AG08396 (cell line): ENCODE data around the gene CACNA1B.
"Not testable (repeated sequence)": the region's sequence is repeated elsewhere in the genome, so short reads cannot be mapped to it uniquely, and the experiment has no call there.

ENCODE experiments used
- DNase-seq: peaks from one replicate; pipeline ENCODE4 v3.0.0; 2012; ENCODE audit warnings: low spot score, mixed read lengths

Gene CACNA1B

DNA sequence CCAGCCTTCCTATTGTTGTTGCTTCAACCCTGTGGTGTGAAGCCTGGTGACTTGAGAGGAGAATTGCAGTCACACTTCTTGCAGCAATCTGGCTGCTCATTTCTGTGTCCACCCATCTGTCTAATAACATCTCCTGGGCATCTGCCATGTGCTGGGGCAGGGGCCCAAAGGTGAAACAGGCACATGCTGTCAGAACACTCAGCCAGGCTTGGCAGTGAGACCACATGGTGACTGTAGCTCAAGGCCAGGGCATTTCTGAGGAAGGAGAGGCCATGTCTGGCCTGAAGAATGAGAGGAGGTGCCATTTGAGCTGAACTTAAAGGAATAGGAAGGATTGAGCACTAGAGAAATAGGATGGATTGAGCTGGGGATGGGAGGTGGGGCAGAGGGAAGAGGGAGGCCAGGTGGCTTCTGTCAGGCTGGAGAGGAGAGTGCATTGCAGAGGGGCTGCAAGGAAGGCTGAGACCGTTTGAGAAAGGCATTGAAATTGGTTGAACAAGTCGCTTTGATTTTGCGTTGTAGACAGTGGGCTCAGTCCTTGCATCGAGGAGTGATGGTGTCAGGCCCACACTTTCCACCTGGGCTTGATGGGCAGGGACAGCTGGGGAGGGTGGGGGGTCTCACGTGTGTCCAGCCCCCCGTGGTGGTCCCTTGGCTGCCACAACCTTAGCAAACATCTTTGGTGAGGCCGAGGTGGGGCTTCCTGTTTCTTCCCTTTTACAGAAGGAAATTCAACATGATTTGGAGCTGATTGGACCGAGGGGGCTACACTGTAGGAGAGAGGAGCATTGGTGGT, 222.4 kb downstream of the CACNA1B start:
- no peak for DNase-seq

DNA sequence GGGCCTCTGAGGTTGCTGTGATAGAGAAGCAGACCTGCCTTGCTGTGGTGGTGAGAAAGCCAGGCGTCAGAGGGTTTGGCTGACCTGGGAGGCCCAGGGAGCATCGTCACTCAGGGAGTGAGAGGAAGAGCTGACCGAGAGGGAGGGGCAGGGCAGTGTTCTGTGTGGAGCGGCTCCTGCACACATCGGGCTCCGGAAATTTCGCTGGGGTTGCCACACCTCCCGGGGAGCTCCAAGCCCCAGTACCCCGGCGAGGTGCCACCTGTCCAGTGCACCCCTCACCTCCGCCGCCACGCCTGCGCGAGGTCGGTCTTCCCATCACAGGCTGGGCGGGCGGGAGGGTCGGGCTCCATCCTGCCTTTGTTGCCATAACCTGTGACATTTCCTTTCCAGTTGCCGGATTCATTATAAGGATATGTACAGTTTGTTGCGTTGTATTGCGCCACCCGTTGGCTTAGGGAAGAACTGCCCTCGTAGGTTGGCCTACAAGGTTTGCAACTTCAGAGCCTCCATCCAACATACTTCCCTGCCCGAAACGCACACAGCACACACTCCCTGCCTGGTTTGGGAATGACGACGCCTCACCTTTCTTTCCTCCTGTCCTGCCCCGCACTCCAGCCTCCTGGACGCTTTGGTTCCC, 223.2 kb downstream of the CACNA1B start:
- no peak for DNase-seq

DNA sequence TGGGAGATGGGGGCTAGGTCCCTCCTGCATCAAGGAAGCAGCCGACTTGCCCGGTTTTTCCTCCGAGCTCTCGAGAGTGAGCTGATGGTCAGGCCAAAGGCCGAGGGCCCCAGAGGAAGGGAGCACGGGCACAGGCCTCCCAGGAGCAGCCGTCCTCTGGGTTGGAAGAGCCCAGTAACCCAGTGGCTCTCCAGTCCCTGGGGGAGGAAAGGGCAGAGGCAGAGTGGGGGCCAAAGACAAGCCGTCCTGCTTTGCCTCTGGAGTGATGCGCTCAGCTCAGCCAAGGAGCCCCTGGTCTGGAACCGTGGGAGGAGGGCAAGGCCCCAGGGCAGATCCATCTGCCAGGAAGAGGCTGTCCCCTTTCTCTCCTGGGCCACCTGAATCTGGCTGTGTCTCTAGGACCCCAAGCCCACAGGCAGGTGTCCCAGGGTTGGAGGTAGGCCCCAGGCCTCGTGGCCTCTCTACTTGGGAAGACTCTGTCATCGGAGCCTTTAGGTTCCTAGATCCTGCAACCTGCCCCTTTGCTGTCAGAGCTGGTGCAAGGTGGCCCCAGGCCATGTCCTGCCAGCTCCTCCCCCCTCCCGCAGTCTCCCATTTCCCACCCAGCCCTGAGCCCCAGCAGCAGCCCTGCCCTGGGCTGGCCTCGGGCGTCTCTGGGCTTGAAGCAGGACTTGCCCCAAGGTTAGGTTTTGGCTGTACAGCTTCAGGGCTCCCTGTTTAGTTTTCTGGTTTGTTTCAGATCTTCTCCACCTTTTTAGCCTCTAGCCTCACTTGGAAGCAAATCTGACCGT, 224.1 kb downstream of the CACNA1B start:
- no peak for DNase-seq

DNA sequence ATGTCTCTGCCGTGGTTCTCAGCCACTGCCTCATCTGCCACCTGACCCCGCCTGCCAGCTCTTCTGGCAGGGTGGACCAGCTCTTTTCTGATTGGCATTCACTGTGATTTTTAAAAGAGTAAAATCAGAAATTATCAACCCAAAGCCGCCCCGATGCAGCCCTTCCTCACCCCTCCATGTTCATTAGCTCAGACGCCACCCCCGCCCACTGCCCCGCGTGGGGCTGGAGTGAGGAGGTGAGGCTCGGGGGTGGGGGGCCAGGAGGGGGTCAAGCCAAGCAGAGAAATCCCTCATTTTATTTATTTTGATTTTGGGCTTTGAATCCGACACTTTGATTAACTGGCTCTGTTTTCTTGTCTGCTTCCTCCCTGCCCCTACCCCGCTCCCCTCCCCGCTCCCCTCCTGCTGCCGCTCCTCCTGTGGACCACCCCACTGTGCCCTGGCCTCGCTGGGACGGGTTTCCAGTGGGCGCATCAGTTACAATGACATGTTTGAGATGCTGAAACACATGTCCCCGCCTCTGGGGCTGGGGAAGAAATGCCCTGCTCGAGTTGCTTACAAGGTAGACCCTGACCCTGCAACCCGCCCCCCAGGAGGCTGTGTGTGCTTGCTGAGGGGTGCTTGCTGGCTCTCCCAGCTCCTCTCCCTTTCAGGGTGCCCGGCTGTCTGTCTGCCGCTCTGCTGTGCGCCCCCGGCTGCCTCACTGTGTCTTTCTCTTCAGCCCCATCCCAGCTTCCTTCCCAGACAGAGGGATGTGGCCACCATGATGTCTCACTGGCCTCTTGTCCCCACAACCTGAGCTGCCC, 224.9 kb downstream of the CACNA1B start:
- DNase-seq: no peak

DNA sequence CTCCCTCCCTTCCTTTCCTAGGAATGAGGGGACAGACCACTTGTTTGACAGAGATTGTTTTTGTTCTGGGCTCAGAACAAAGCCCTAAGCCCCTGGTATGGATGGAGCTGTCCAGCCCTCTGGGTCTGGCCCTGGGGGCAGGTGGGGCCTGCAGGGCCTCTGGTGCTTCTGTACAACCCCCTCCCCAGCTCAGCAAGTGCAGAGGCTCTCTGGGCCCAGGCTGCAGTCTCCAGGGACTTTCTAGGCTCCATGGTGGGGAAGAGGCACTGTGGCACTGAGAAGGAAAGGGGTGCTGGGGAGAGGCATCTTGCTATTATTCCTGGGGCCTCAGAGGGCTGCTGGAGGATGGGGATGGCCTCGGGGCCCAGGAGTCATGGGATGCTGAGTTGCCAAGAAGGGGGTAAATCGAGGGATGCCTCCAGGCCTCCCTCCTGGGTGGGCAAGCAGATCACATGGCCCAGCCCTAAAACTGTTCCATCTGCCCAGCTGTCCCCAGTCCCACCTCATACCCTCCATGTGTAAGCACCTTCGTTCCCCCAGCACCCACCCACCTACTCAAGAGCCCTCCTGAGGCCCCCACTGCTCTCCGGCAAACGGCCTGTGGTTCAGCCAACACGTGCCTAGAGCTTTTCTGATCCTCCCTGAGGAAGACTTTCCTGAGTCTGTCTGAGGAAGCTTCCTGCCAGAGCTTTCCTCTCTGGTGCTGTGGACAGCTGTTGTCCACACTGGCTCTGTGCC, 225.7 kb downstream of the CACNA1B start:
- no peak for DNase-seq

DNA sequence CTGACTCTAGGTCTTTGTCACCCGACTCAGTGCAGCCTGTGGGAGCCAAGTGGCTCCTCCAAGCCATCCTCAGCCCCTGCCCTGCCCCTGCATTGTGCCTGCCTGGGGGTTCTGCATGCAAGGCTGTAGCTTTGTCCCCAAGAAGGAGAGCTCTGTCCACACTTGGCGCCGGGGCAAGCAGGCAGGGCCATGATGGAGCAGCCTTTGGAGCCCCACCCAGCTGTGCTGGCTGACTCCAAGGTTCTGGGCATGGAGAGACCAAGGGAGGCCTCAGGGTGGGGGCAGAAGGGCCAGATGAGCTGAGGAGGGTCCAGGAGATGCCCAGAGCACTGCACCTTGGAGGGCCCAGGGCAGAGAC, 226.2 kb downstream of the CACNA1B start:
- no peak for DNase-seq

DNA sequence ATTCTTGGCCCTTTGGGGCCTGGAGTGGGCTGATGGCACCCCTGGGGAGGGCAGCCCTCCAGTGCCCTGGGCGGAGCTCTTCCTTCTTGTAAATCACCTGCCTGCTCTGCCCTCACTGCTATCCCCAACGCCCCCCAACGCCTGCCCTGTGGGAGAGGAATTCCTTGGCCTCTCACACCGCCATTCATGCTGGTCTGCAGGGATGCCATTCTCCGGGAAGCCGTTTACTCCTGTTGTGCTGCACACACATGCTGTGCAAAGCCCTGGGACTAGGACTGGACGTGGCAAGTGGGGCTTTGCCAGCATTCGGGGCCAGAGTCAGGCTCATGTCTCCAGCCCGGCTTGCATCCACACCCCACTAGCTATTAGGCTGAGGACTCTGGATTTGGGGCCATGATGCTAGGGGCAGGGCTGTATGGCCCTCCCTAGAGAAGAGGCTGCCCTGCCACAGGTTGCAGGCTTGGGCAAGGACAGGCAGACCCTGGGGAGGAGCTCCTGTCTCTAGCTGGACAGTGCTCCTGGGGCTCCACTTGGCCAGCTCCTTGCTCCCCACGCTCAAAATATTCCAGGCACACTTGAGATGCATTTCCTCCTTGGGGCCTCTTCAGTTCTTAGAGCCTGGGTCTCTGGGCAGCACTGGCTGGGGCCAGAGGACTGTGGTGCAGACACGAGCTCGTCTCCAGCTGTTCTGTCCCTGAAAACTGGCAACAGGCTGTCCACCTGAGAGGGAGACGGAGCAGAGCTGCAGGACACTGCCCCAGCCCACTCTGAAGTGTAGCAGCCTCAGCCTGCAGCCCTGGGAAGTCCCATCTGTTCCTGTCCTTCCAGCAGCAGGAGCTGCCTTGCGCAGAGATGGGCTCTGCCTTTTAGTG, 226.9 kb downstream of the CACNA1B start:
- DNase-seq: no peak

DNA sequence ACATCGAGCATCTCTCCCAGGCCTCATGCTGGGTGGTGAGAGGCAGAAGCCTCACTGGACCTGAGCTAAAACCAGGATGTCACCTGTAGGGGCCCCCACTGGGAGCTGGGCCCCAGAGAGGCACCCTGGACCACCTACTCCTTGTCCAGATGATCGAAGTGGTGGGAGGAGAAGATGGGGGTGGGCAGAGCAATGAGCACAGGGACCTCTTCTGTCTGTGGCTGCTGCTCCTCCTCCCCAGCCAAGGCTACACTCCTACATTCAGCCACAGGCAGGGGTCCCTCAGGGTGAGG, 227.5 kb downstream of the CACNA1B start:
- DNase-seq: peak; percentile 2

DNA sequence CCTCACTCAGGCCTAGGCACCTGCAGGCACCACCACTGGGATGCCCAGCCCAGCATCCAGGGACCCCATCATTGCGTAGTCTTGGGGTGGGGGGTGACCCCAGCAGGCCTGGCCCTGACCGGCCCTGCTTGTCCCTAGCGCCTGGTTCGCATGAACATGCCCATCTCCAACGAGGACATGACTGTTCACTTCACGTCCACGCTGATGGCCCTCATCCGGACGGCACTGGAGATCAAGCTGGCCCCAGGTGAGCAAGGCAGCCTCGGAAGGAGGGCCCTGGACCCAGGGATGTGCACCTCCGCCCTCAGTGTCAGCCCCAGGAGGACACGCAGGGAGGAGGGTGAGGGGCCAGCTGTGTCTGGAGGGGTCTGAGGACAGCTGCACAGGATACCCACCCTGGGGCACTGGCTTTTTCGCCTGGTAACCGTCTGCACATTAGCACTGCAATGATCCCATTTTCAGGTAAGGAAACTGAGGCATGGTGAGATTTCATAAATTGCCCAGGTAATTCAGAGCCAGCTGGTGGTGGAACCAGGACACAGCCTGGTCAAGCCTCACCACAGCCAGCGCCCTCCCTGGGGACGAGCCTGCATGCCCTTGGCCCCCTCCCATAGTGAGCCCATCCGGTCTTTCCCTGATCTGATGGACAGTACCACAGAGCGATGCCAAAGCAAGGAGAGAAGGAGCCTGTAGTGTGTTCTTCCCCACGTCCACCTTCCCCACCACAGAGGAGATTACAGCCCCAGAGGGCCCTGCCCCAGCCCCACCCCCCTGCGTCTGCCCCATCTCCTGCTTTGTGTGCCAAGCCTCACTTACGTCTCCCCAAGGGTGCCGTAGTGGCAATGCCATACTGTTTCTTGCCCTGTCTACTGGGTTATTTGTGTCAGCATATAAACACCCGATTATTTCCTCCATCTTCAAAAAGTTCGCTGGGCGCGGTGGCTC, 228.3 kb downstream of the CACNA1B start:
- peak; percentile 3 for DNase-seq

DNA sequence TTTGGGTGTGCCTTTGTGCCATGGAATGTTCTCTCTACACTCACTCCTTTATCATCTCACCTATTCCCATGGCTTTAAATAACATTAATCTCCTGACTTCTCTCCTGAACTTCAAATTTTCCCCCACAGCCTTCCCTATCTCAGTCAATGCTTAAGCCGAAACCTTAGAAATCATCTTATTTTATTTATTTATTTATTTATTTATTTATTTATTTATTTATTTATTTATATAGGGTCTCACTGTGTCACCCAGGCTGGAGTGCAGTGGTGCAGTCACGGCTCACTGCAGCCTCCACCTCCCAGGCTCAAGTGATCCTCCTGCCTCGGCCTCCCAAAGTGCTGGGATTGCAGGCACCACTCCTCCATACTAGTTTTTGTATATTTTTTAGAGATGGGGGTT, 229.5 kb downstream of the CACNA1B start:
- DNase-seq: not testable (repeated sequence)

DNA sequence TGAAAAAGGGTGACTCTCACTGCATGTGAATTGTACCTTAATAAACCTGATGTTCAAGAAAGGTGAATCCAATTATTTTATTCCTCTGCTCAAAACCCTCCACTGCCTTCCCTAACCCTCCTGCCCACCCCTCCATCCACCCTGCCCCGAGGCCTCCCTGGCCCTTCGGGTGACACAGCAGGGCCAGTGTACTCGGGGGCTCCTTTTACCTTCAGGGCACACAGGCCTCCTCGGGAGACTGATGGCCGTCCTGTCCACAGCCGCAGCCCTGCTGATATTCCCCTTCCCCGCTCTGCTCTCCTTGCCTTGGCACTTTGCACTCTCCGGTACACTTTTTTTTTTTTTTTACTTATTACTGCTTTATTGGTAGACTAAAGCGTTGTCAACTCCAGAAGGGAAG, 234.0 kb downstream of the CACNA1B start:
- DNase-seq: no peak

DNA sequence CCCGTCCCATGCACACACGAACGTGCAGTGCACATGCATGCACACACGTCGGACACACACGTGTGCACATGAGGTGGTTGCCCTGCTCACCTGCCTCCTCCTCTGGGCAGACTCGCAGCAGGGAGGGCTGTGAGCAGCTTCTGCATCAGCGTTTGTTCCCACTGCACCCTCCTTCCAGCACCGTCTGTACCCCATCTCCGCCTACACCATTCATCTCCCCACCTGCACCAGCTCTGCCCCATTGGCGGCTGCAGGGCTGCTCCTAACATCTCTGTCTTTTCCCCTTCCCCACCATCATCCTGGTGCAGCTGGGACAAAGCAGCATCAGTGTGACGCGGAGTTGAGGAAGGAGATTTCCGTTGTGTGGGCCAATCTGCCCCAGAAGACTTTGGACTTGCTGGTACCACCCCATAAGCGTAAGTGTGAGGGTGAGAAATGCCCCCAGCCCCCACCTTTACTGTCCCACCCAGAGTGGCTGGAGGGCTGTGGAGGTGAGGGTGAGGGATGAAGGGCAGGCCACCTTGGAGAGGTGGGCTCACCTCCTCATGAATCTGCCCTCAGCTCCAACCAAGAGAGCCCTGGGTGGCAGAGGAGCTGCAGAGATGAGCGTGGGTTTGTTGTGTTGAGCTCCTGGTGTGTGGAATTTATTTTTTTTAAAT, 234.6 kb downstream of the CACNA1B start:
- no peak for DNase-seq

DNA sequence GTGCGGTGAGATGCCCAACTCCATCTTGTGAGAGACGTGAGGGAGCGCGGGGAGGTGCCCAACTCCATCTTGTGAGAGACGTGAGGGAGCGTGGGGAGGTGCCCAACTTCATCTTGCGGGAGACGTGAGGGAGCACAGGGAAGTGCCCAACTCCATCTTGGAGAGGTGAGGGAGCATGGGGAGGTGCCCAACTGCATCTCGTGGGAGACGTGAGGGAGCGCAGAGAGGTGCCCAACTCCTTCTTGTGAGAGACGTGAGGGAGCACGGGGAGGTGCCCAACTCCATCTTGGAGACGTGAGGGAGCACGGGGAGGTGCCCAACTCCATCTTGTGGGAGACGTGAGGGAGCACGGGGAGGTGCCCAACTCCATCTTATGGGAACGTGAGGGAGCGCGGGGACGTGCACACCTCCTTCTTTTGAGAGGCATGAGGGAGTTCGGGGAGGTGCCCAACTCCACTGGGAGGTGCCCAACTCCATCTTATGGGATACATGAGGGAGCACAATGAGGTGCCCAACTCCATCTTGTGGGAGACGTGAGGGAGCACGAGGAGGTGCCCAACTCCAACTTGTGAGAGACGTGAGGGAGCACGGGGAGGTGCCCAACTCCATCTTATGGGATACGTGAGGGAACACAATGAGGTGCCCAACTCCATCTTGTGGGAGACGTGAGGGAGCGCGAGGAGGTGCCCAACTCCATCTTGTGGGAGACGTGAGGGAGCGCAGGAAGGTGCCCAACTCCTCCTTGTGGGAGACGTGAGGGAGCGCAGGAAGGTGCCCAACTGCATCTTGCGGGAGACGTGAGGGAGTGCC, 235.4 kb downstream of the CACNA1B start:
- DNase-seq: no peak

DNA sequence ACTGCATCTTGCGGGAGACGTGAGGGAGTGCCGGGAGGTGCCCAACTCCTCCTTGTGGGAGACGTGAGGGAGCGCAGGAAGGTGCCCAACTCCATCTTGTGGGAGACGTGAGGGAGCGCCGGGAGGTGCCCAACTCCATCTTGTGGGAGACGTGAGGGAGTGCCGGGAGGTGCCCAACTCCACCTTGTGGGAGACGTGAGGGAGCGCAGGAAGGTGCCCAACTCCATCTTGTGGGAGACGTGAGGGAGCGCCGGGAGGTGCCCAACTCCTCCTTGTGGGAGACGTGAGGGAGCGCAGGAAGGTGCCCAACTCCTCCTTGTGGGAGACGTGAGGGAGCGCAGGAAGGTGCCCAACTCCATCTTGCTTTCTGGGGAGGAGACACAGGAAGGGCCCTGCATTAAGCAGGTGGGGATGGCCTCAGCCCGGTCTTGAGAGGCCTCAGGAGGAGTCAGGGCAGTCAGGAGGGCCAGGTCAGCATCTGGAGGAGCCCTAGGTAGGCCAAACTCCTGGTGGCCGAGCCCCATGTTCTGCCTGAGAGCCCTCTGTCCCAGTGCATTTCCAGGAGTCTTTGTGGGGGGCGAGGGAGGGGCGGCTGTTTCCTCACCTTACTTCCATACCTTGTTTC, 236.2 kb downstream of the CACNA1B start:
- DNase-seq: not testable (repeated sequence)

DNA sequence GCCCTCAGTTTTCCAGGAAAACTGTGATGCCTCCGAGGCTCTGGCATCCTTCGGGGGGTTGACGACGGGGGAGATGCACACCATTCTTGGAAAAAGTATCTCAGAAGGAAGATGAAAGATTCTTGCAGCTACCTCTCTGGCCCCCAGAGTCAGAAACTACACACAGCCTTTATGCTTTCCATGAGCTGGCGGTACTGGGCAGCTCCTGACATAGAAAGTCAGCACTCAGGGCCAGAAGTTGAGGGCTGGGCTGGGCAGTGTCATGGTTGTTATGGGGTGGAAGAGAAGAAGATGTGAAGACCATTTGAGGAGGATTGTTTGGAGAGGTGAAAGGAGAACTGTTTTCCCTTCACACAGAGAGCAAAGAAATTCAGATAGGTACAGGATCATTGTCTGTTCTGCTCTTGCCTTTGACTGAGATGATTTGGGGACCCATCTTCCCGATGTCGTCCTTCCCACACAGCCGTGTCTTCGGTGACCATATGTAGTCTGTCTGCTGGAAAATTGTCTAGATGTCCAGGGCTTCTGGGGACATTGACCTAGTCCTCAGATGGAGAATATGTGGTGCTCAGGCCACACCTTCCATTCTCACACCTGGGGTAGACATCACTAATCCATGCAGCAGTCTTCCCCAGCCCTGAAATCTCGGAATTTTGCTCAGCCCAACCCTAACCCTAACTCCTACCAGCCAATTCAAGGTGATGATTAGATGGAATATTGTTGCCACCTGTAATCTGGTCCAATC, 237.1 kb downstream of the CACNA1B start:
- no peak for DNase-seq

DNA sequence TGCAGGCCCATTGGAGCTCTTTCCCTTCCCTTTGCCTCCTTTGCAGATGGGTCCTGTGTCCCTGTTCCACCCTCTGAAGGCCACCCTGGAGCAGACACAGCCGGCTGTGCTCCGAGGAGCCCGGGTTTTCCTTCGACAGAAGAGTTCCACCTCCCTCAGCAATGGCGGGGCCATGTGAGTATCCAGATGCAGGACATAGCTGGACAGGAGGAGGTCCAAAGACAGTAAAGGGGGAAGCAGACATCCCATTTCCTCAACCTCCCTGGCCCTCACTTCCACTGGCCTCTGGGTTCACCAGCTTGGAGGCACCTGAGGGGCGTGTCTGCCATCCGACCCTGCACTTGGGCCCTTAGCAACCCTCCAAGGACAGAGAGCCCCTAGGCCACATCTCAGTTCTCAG, 237.9 kb downstream of the CACNA1B start:
- DNase-seq: no peak

DNA sequence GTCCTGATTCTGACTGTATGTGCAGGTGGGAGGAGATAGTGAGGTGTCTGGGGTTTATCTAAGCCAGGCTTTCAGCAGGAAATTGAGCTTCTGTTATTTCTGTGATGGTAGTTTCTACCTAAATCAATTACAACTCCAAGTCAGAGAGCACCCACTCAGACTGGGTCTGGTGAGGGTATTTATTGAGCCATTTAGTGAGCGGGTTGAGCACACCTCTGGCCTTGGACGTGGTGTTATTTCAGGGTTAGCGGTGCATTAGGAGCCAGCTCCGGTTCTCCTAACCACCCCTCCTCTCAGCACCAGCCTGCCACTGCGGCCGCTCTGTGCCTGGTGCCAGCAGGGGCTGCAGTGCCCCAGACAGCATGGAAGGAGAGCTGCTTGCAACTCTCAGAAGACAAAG, 238.9 kb downstream of the CACNA1B start:
- DNase-seq: no peak
